Measurements from ENCODE around the gene GK2.

The GK2 gene

DNA sequence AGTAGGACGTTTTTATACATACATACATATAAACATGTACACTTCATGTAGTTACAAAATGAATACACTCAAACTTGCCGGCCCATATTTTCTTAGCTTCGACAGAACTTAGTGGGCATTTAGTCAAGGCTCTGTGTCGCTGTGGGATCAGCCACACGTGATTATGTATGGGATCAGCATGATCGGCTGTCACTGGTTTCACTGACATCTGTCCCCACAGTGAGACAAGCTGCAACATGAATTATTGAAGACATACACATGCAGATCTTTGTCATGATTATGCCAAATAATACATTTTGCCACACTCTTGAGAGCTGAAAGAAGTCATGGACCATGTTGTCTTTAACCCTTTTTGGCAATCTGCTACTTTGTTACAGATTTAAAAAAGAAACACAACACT, 44.0 kb downstream of the GK2 start:
- no peak for FAIRE-seq
- DNase-seq (ENCODE audit: insufficient read length, low spot score), result no peak
- TF ChIP-seq POU2F2 (IDR thresholded peaks at IDR 0.05; ENCODE audit: low read depth, low read length) (no peak), POLR2A (IDR thresholded peaks at IDR 0.05; ENCODE audit: low read depth, low read length) (no peak), SPI1 (IDR thresholded peaks at IDR 0.05; ENCODE audit: low read depth, low read length) (no peak), POLR2AphosphoS5 (IDR thresholded peaks at IDR 0.05; ENCODE audit: low read depth, low read length) (no peak), PAX5 (IDR thresholded peaks at IDR 0.05; ENCODE audit: insufficient read depth, low read length, severe bottlenecking) (no peak), TAF1 (IDR thresholded peaks at IDR 0.05; ENCODE audit: low read depth, low read length) (no peak)

DNA sequence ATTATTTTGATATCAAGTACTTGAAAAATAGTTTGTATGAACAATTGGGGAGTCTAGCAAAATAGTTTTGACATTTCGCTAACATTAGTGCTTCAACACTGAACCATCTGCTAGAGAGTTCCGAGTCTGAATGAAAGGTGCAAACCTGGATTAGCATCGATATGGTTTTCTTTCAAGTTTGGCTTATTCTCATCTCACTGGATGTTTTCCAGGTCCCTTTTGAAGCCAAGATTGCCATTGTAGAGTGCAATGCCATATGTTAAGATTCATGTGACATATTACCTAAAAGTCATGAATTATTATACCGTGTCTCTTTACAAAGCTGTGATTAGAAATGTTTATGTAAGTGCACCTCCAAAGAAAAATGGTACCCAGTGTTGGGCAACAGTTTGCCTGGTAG, 45.4 kb downstream of the GK2 start:
- FAIRE-seq, result no peak
- DNase-seq (ENCODE audit: insufficient read length, low spot score), result no peak
- no peak for TF ChIP-seq POU2F2 (IDR thresholded peaks at IDR 0.05; ENCODE audit: low read depth, low read length)
- no peak for TF ChIP-seq PAX5 (IDR thresholded peaks at IDR 0.05; ENCODE audit: insufficient read depth, low read length, severe bottlenecking)
- no peak for TF ChIP-seq POLR2AphosphoS5 (IDR thresholded peaks at IDR 0.05; ENCODE audit: low read depth, low read length)
- TF ChIP-seq POLR2A (IDR thresholded peaks at IDR 0.05; ENCODE audit: low read depth, low read length), result no peak
- no peak for TF ChIP-seq SPI1 (IDR thresholded peaks at IDR 0.05; ENCODE audit: low read depth, low read length)

GRCh38 chr4:79360006-79360405, 48.0 kb downstream of the GK2 start:
- no peak for DNase-seq (ENCODE audit: insufficient read length, low spot score)
- TF ChIP-seq TAF1 (IDR thresholded peaks at IDR 0.05; ENCODE audit: low read depth, low read length) (no peak), POLR2AphosphoS5 (IDR thresholded peaks at IDR 0.05; ENCODE audit: low read depth, low read length) (no peak), PAX5 (IDR thresholded peaks at IDR 0.05; ENCODE audit: insufficient read depth, low read length, severe bottlenecking) (no peak), SPI1 (IDR thresholded peaks at IDR 0.05; ENCODE audit: low read depth, low read length) (no peak), POU2F2 (IDR thresholded peaks at IDR 0.05; ENCODE audit: low read depth, low read length) (no peak), POLR2A (IDR thresholded peaks at IDR 0.05; ENCODE audit: low read depth, low read length) (no peak)
- no peak for FAIRE-seq

GRCh38 chr4:79358438-79358837, 49.6 kb downstream of the GK2 start:
- FAIRE-seq, result no peak
- DNase-seq (ENCODE audit: insufficient read length, low spot score), result no peak
- TF ChIP-seq POU2F2 (IDR thresholded peaks at IDR 0.05; ENCODE audit: low read depth, low read length) (no peak), SPI1 (IDR thresholded peaks at IDR 0.05; ENCODE audit: low read depth, low read length) (no peak), POLR2A (IDR thresholded peaks at IDR 0.05; ENCODE audit: low read depth, low read length) (no peak), POLR2AphosphoS5 (IDR thresholded peaks at IDR 0.05; ENCODE audit: low read depth, low read length) (no peak), PAX5 (IDR thresholded peaks at IDR 0.05; ENCODE audit: insufficient read depth, low read length, severe bottlenecking) (no peak), TAF1 (IDR thresholded peaks at IDR 0.05; ENCODE audit: low read depth, low read length) (no peak)

- TF ChIP-seq POLR2A (IDR thresholded peaks at IDR 0.05; ENCODE audit: low read depth, low read length) (no peak), POU2F2 (IDR thresholded peaks at IDR 0.05; ENCODE audit: low read depth, low read length) (no peak), PAX5 (IDR thresholded peaks at IDR 0.05; ENCODE audit: insufficient read depth, low read length, severe bottlenecking) (no peak), SPI1 (IDR thresholded peaks at IDR 0.05; ENCODE audit: low read depth, low read length) (no peak), TAF1 (IDR thresholded peaks at IDR 0.05; ENCODE audit: low read depth, low read length) (no peak), POLR2AphosphoS5 (IDR thresholded peaks at IDR 0.05; ENCODE audit: low read depth, low read length) (no peak)
- DNase-seq (ENCODE audit: insufficient read length, low spot score), result no peak
- no peak for FAIRE-seq
Observed at GRCh38 chr4:79357365-79357764, 50.7 kb downstream of the GK2 start.

Data from GM12891 (cell line).